ENCODE results near the gene TUBB2A. TPM values are rescaled to one million over a fixed set of nuclear protein-coding genes. Genes with fewer than 3 reads are reported as not detected.
"Not testable (repeated sequence)": the region's sequence is repeated elsewhere in the genome, so short reads cannot be mapped to it uniquely, and the experiment has no call there.

TUBB2A gene
- total RNA-seq, 2 experiments from 2014 or later = 0.69 to 1.2 TPM

DNA sequence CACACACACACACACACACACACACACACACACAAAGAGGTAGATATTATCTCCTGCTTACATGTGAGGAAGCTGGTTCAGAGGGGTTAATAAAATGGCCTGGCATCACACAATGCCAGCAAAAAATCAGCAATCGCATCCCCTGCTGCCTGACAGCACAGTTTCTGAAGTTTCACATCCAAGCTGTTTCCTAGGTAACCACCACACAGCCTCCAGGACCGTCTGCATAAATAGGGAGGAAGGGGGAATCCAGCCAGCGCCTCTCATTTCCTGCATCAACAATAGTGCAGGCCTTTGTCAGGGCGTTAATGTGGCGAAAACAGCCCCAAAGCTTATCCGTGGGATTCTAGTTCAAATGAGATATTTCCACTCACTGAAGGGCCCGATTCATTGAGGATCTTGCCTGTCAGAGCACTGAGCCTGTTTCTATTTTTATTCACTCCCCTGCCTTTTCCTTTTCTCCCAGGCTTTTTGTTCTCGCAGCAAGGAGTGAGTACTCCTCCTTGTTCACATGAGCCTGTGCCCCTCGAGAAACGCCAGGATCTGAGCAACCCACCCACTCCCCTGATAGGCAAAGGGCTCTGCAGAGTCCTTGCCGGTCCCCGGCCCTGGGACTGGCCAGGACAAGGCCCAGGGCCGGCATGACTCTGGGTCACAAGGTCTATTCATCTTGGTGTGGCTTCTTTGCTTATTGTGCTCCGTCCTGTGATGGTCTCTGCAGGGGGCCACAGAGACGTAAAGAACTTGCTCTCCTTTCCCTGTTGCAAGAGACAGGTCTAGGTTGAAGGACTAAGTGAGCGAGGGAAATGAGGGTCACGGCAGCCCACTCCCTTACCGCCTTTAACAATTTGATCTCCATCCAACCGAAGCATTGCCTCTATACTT, 37.4 kb upstream of the TUBB2A start:
- Mint-ChIP-seq H3K36me3 (ENCODE audit: low read depth) (no peaks in the 10 kb centered on the region), H3K4me3 (no peak overlapping the region), H3K27me3 (peaks cover 2% of the 10 kb centered on the region), H3K9me3 (peaks cover 7% of the 10 kb centered on the region), H3K4me1 (no peaks in the 10 kb centered on the region), H3K27ac (no peak overlapping the region)
- ChIA-PET CTCF (no interaction called here), POLR2A (no interaction called here)
- DNase-seq = no peak

DNA sequence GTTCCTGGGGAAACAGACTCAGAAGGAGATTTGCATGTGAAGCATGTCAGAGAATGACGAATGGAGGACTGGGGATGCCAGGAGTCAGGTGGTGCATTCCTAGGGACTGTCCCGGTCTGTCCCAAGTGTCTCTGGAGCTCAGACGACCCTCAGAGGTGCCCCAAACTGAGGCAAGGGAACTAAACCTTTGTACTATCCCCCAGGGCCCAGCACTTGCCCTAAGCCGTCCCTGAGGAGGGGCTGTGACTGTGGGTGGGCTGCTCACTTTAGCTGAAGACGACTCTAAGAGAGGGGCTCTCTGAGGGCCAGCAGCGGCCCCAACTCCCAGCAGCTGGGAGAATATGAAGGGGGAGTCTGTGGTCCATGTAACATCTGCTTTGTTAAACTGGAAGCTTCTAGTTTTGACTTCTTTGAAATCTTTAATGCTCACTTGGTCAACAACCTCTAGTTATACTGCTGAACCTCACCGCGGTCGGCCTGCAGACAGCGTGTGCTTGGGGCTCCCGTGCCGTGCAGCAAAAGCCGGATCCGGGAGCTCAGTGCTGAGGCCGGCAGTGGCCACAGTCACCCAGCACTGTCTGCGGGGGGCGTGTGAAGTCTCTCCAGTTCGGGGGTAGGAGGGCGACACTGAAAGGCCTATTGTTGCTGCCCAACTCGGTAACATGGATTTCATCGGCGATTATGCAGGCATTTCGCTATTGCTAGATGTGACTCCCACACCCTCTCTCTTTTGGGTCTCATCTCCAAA, 35.9 kb upstream of the TUBB2A start:
- no peak for DNase-seq
- Mint-ChIP-seq H3K4me3 (no peak overlapping the region), H3K36me3 (ENCODE audit: low read depth) (no peaks in the 10 kb centered on the region), H3K27ac (no peak overlapping the region), H3K9me3 (peaks cover 2% of the 10 kb centered on the region), H3K27me3 (no peaks in the 10 kb centered on the region), H3K4me1 (no peaks in the 10 kb centered on the region)
- CTCF ChIA-PET = interaction anchor here (0.6 to 1.3 kb wide), 2 partner anchors 22 to 197 kb away, joined by 3 read pairs; no protein-coding TSS in a partner anchor
- POLR2A ChIA-PET = no interaction called here

DNA sequence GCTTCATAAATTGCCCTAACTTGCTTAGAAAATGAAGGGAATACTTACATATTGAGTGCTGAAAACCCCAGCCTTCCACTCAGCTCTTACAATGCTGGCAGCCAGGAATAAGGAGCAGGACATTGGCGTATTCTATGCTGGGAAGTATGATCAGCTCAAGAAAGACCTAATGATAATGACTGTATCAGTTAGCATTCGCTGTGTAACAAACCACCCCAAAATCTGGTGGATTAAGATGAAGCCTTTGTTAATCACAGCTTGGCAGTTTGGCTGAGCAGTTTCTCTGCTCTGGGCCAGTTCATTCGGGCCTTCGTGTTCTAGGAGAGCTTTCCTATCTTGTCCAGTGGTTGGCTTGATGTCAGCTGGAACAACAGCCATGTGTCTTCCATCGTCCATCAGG, 33.4 kb upstream of the TUBB2A start:
- ChIA-PET CTCF (no interaction called here), POLR2A (no interaction called here)
- Mint-ChIP-seq H3K4me1 (no peaks in the 10 kb centered on the region), H3K4me3 (no peak overlapping the region), H3K27ac (no peak overlapping the region), H3K9me3 (peaks cover 2% of the 10 kb centered on the region), H3K27me3 (peaks cover 3% of the 10 kb centered on the region), H3K36me3 (ENCODE audit: low read depth) (no peaks in the 10 kb centered on the region)
- DNase-seq = no peak

DNA sequence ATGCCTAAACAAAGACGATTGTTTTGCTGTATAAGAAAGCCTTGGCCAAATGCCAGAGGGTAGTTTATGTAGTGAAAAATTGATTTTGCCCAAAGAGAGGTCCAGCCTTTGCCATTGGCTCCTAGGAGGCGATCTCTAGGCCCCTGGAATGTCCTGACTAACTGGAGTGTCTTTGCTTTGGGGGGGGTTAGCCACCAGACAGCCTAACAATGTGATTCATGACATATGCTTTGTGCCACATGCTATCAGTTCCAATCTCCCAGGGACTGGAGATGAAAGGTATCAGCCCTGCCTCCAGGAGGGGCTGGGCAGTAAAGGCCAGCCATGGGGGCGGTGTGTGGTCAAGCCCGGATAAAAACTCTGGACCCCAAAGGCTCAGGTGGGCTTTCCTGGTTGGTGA, 32.7 kb upstream of the TUBB2A start:
- H3K4me3 Mint-ChIP-seq = no peak overlapping the region
- H3K27ac Mint-ChIP-seq = no peak overlapping the region
- CTCF ChIA-PET = no interaction called here
- DNase-seq = no peak
- H3K9me3 Mint-ChIP-seq = peaks cover 2% of the 10 kb centered on the region
- no peaks in the 10 kb centered on the region for H3K36me3 Mint-ChIP-seq (ENCODE audit: low read depth)
- POLR2A ChIA-PET = no interaction called here
- no peaks in the 10 kb centered on the region for H3K4me1 Mint-ChIP-seq
- peaks cover 9% of the 10 kb centered on the region for H3K27me3 Mint-ChIP-seq

DNA sequence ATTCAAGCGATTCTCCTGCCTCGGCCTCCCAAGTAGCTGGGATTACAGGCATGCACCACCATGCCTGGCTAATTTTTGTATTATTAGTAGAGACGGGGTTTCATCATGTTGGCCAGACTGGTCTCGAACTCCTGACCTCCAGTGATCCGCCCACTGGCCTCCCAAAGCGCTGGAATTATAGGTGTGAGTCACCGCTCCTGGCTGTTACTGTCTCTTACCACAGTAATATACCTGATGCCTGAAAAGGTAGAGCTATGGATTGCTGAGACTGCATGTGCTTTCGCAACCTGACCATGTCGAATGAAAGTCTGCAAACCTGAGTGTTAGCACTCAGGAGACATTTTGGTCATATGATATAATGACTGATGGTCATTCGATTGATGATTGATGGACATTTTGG, 31.8 kb upstream of the TUBB2A start:
- DNase-seq; H3K27ac Mint-ChIP-seq; H3K36me3 Mint-ChIP-seq (ENCODE audit: low read depth); H3K4me1 Mint-ChIP-seq; POLR2A ChIA-PET; H3K4me3 Mint-ChIP-seq; H3K9me3 Mint-ChIP-seq; CTCF ChIA-PET: not testable (repeated sequence)
- H3K27me3 Mint-ChIP-seq = peaks cover 13% of the 10 kb centered on the region

DNA sequence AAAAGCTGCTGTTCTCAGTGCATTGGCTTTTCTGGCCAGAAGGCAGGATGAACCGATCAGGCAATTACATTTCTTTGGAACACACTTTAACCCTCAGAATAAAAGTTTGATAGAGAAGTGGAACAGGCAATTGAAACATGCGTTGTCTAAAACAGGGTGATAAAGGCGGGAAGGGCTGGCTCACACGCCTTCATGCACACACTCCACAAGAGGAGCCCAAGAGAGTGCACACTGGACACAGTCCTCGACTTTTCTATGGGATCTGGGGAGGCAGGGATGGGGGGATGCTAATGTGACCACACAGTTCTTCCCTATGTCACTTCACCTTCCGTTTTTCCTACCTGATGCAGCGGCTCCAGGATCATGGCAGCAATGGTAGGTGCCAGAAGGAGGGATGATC, 30.9 kb upstream of the TUBB2A start:
- Mint-ChIP-seq H3K27ac (no peak overlapping the region), H3K4me3 (no peak overlapping the region), H3K9me3 (peaks cover 2% of the 10 kb centered on the region), H3K27me3 (peaks cover 20% of the 10 kb centered on the region), H3K36me3 (ENCODE audit: low read depth) (no peaks in the 10 kb centered on the region), H3K4me1 (no peaks in the 10 kb centered on the region)
- DNase-seq = no peak
- POLR2A ChIA-PET = no interaction called here
- CTCF ChIA-PET = no interaction called here

DNA sequence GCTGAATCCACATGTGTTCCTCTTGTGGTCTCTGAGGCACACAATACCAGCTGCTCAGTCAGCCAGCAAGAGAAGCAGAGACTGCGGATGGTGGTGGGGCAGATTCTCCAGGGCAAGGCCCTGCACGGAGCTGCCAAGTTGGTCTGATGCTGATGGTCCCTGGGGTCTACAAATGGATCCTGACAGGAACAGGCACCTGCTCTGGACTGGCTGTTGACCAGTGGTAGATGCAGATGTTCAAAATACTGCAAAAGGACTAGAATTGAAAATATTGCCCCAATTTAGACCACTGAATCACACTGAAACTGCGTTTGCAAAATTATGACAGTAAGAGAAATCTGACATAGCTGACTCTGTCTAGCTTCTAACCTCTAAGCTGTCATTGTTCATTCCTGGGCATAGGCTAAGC, 29.6 kb upstream of the TUBB2A start:
- H3K27ac Mint-ChIP-seq = no peak overlapping the region
- DNase-seq = no peak
- no peak overlapping the region for H3K4me3 Mint-ChIP-seq
- H3K9me3 Mint-ChIP-seq = peaks cover 2% of the 10 kb centered on the region
- H3K27me3 Mint-ChIP-seq = peaks cover 22% of the 10 kb centered on the region
- no peaks in the 10 kb centered on the region for H3K36me3 Mint-ChIP-seq (ENCODE audit: low read depth)
- ChIA-PET POLR2A (no interaction called here), CTCF (interaction anchor here (1.0 kb wide), 1 partner anchor 15 kb away, joined by 3 read pairs; no protein-coding TSS in a partner anchor)
- H3K4me1 Mint-ChIP-seq = no peaks in the 10 kb centered on the region

DNA sequence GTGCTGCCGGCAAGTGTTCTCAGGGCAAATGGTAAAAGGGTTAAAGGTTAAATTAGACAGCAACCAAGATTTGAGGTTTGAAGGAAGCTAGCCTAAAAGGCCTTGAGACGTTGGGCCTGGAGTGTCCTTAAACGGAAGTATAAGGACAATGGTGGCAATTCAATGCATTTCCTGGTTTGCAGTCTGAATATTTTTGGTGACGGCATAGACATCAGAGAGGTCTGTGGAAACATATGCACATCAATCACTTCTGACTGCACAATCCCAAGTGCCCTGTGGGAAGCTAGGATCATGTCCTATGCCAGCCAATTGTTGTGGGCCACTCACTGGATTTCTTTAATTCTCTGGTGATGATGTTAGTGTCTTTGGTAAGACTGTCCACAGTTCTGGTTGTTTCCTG, 25.7 kb upstream of the TUBB2A start:
- ChIA-PET CTCF (interaction anchor here (0.6 to 1.4 kb wide), 3 partner anchors 10 to 251 kb away, joined by 3 to 4 read pairs (median 3); no protein-coding TSS in a partner anchor), POLR2A (no interaction called here)
- Mint-ChIP-seq H3K4me1 (peaks cover 2% of the 10 kb centered on the region), H3K9me3 (no peaks in the 10 kb centered on the region), H3K4me3 (no peak overlapping the region), H3K27ac (no peak overlapping the region), H3K36me3 (ENCODE audit: low read depth) (no peaks in the 10 kb centered on the region), H3K27me3 (peaks cover 24% of the 10 kb centered on the region)
- no peak for DNase-seq

DNA sequence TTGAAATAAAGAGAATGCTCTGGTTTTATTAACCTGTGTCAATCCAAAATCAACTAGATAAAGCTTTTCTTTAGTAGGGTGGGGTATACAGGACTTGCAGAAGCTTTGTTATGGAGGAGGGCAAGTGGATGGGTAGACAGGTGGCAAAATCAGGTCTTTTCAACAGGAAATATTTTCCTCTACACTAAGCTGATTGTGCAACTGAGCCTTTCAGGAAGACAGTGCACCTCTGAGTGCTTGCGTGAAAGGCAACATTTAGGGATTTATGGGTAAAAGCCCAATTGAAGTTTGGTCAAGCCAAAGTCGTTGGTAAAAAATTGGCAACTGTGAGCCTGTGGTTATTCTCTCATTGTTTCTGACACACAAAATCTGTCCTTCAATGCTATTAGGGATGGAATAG, 23.8 kb upstream of the TUBB2A start:
- no peak for DNase-seq
- Mint-ChIP-seq H3K4me1 (peaks cover 5% of the 10 kb centered on the region), H3K27ac (no peak overlapping the region), H3K9me3 (no peaks in the 10 kb centered on the region), H3K27me3 (peaks cover 21% of the 10 kb centered on the region), H3K4me3 (no peak overlapping the region), H3K36me3 (ENCODE audit: low read depth) (no peaks in the 10 kb centered on the region)
- ChIA-PET POLR2A (no interaction called here), CTCF (interaction anchor here (1.1 to 1.4 kb wide), 2 partner anchors 25 to 70 kb away, joined by 3 to 4 read pairs; partner anchors contain the start of gene TUBB2A)

DNA sequence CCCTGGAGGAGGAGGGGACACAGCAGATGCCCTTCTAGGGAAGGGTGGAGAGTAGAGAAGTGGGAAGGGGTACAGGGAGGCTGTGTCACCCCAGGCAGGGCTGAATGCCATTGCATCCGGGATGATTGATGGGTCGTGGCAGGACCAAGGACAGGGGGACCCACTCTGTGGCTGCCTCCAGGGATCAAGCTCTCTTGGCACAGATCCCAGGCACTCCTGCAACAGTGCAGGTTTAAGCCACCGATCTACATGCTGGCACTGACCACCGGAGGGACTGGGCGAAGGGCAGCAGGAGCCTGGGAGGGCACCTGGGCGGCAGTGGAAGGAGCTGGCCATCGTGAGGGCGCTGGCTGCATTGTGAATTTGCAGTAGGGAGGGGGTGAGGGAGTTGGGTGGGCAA, 22.6 kb upstream of the TUBB2A start:
- H3K36me3 Mint-ChIP-seq (ENCODE audit: low read depth); H3K9me3 Mint-ChIP-seq; H3K4me1 Mint-ChIP-seq; POLR2A ChIA-PET; H3K27ac Mint-ChIP-seq; DNase-seq: not testable (repeated sequence)
- Mint-ChIP-seq H3K4me3 (peak overlapping the region; percentile 63), H3K27me3 (peaks cover 15% of the 10 kb centered on the region)
- CTCF ChIA-PET = interaction anchor here (1.1 kb wide), 1 partner anchor 23 kb away, joined by 4 read pairs; the partner anchor contains the start of gene TUBB2A

DNA sequence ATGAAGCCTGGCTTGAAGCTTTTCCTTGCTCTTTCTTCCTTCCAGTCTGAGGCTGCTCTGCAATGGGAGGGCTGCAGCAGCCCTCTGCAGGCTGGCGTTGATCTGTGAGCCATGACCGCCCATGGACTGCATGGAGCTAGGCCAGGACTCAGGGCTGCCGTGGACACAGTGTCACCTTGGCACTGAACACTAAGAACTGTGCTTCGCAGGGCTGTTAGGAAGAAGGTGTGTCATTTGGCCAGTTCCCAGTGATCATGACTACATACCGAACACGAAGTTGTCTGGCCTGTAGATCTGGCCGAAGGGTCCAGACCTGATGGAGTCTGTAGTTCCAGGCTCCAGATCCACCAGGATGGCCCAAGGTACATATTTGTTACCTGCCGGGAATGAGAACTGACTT, 21.3 kb upstream of the TUBB2A start:
- H3K4me1 Mint-ChIP-seq; H3K36me3 Mint-ChIP-seq (ENCODE audit: low read depth); H3K9me3 Mint-ChIP-seq; DNase-seq; CTCF ChIA-PET; POLR2A ChIA-PET; H3K27me3 Mint-ChIP-seq; H3K27ac Mint-ChIP-seq; H3K4me3 Mint-ChIP-seq: not testable (repeated sequence)

DNA sequence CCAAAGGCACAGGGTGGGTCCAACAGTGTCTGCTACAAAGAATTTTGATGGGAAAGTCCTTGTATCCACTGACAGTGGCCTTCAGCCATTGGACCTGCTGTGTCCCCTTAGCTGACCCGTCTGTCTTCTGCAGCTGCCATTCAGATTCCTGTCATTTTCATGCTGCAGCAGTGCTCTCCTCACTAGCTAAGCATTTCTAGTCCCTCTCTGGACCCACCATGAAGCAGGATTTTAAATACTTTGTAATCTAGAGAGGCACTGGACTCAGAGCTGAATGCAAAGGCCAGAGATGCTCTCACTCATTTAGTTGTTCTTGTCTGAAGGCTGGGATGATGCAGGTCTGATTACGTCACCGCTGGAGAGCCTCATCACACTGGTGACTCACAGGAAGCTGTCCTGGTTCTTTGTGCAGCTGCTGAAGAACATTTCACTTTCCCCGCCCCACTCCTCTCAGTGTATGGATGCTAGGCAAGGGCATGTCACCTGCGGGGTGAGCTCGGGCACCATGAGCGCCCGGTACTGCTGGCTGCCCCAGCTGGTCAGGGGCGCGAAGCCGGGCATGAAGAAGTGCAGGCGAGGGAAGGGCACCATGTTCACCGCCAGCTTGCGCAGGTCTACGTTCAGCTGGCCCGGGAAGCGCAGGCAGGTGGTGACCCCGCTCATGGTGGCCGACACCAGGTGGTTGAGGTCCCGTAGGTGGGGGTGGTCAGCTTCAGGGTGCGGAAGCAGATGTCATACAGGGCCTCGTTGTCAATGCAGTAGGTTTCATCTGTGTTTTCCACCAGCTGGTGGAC, 19.4 kb upstream of the TUBB2A start:
- peak; percentile 23 for DNase-seq

More for the DNA sequence above, 19.4 kb upstream of the TUBB2A start:
- H3K4me1 Mint-ChIP-seq = peaks cover 5% of the 10 kb centered on the region
- H3K9me3 Mint-ChIP-seq = no peaks in the 10 kb centered on the region
- ChIA-PET POLR2A (no interaction called here), CTCF (interaction anchor here (0.6 to 1.3 kb wide), 3 partner anchors 11 to 75 kb away, joined by 3 read pairs; no protein-coding TSS in a partner anchor)
- H3K27ac Mint-ChIP-seq = no peak overlapping the region
- no peaks in the 10 kb centered on the region for H3K36me3 Mint-ChIP-seq (ENCODE audit: low read depth)
- H3K27me3 Mint-ChIP-seq = peaks cover 2% of the 10 kb centered on the region
- no peak overlapping the region for H3K4me3 Mint-ChIP-seq

All from activated CD4-positive, alpha-beta T cell treated with anti-CD3 and anti-CD28 coated beads, Interleukin-2, amount 10 ng/mL, durations not matched to agents 7 days and 5 days (primary cell).